Measurements from ENCODE around the gene TSPAN5.

Gene TSPAN5

GRCh38 chr4:98643755-98644154, 14.7 kb downstream of the TSPAN5 start:
- no peak for DNase-seq (ENCODE audit: low read depth in 3 of 3)

DNA sequence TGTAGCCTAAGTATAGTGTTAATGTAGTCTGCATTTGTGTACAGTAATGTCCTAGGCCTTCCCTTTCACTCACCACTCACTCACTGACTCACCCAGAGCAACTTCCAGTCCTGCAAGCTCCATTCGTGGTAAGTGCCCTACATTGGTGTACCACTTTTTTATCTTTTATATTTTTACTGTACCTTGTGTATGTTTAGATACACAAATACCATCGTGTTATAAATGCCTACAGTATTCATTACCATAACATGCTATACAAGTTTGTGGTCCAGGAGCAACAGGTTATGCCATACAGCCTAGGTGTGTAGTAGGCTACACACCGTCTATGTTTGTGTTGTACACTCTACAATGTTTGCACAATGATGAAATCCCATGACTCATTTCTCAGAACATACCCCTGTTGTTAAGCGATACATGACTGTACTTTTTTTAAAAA, 15.4 kb downstream of the TSPAN5 start:
- DNase-seq (ENCODE audit: low read depth in 3 of 3): no peak

GRCh38 chr4:98641906-98642668, 16.3 kb downstream of the TSPAN5 start:
- DNase-seq (ENCODE audit: low read depth in 3 of 3): no peak

DNA sequence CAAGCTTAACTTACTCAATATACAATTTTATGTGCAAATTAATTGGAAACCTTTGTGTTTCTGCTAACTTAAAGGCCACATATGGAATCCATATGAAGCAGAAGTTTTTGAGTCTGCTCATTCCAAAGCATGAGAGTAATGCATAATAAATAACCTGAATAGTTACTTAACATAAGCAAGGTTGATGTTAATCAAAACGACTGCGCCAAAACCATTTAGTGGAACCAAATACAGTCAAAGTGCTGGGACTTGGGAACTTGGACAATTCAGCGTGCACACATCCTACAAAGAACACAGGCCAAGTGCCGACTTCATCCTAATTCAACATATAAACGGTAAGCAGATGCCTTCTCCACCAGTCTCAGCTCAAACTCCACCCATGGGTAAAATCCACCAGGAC, 17.0 kb downstream of the TSPAN5 start:
- DNase-seq (ENCODE audit: low read depth in 3 of 3): no peak

- no peak for DNase-seq (ENCODE audit: low read depth in 3 of 3)
These were observed 18.9 kb downstream of the TSPAN5 start for GRCh38 chr4:98639523-98639922.

DNA sequence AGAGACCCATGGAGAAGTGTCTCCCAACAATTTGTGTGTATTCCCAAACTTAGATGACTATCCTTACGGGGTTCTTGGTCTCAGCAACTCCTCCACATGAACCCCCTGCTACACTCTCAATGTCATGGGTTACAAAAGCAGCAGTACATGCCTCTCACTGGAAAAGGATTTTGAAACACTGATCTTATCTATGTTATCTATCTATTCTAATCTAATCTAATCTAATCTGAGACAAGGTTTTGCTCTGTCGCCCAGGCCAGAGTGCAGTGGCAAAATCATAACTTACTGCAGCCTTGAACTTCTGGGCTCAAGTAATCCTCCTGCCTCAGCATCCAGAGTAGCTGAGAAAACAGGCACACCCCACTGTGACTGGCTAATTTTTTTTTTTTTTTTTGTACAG, 19.3 kb downstream of the TSPAN5 start:
- no peak for DNase-seq (ENCODE audit: low read depth in 3 of 3)

- no peak for DNase-seq (ENCODE audit: low read depth in 3 of 3)
These were observed 19.8 kb downstream of the TSPAN5 start for GRCh38 chr4:98638661-98639060.

GRCh38 chr4:98634061-98634460, 24.4 kb downstream of the TSPAN5 start:
- DNase-seq (ENCODE audit: low read depth in 3 of 3): no peak

GRCh38 chr4:98633159-98633558, 25.3 kb downstream of the TSPAN5 start:
- no peak for DNase-seq (ENCODE audit: low read depth in 3 of 3)

DNA sequence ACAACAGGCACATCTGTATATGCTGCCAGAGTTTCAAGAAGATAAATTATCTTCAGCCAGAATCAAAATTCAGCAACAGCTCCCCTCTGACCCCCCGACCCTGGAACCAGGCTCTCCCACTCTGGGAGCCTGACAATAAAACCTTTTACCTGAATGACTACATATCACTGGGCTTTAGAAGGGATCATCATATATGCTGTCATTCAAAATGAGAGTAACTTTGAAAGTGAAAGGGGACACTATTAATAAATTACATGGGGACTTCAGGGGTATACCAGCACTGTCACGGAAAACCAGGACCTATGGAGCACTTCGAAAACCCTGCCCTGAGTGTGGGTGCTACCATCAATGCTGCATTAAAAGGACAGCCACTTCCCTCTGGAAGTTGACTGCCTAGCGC, 26.2 kb downstream of the TSPAN5 start:
- no peak for DNase-seq (ENCODE audit: low read depth in 3 of 3)

DNA sequence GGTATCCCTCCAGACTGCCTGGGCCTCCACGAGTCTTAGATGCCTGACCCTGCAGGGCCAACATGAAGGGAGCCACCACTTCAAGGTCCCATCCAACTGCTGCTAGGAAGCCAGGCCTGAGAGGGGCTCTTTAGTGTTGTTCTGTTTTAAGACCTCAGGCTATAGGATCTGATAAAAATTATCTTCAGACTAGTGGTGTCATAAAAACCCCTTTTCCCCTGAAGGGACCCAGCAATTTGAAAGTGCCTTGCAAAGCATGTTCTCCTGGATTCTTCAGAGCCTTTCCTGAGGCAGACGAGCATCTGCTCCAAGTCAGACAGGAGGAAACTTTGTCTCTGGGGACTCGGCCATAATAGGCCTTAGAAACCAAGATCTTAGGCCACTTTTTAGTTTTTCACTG, 26.9 kb downstream of the TSPAN5 start:
- no peak for DNase-seq (ENCODE audit: low read depth in 3 of 3)

DNA sequence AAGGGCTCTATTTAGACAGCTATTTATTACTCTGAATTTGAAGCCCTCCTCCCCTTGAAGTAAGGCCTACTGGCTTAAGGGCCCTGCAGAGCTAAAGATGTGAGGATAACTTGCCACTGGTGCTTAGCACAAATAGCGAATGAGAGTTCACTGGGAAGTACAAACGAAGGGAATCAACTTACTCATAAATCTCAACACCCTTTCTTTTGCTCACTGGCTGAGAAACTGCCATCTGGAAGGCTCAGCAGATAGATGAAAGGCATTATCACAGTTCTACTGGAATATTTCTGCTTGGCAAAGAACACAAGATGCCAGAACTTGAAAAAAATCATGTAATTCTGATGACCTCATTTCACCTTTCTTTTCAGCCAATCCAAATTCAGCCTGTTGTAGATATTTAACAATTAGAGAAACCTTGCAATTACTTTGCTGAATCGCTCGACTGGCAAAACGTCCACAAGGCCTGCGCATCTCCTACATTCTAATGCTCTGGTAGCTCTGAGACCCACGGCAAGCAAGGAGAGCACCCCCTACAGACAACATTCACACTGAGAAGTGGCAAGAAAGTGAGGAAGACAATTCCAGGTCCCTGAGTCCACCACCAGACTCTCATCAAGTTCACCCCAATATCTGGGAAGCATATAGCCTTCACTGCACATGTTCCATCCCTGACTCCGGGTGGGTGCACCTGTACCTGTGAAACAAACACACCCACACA, 27.5 kb downstream of the TSPAN5 start:
- no peak for DNase-seq (ENCODE audit: low read depth in 3 of 3)

- no peak for DNase-seq (ENCODE audit: low read depth in 3 of 3)
These were observed 30.7 kb downstream of the TSPAN5 start for GRCh38 chr4:98627531-98628257.

DNA sequence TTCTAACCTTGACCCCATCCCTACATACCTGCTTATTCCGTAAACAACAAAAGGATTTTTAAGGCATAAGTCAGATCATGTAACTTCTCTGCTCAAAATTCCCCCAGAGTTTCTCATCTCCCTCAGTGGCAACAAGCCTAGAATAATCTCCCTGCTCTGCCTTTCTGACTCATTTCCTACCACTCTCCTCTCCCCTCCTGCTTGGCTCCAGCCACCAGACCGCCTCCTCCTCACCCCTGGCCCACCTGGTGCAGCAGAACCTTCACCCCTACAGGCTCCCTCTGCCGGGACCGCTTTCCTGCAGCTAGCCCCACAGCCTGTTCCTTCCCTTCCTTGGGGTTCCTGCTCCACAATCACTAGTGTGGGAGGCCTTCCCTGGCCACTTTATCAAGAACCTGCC, 32.1 kb downstream of the TSPAN5 start:
- DNase-seq (ENCODE audit: low read depth in 3 of 3): no peak

GRCh38 chr4:98625920-98626319, 32.5 kb downstream of the TSPAN5 start:
- DNase-seq (ENCODE audit: low read depth in 3 of 3): no peak

DNA sequence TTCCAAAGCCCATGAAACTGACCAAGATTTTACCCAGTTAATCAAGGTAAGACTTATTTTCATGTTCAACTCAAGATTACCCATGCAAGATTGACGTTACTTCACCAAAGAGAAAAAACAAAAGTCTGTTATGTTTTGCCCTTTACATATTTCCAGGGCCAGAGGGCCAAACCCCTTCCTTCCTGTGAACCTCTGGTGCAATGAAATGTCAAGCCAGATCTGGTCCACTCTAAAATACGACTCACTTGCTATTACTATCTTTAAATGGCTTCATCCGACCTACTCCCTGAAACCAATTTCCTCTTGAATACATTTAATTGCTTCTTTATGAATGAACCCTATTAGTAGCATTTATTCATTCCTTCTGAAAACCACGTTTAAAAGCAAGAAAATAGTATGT, 33.0 kb downstream of the TSPAN5 start:
- DNase-seq (ENCODE audit: low read depth in 3 of 3): no peak

DNA sequence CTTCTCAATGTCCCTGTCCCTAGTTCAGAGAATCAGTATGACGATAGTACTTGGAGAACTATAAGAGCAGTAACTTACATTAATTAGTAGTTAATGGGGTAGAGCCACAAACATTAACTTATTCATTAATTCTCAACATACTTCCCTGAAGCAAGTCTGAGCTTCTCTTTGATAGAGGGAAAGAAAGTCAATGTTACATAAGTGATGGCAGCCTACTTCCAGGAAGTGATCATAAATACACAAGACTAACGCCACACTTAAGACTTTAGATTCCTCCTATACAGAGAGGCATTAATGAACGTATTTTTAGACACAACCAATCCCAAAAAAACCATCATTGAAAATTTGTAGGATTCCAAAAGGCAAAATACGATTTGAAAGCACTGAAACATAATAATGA, 33.8 kb downstream of the TSPAN5 start:
- DNase-seq (ENCODE audit: low read depth in 3 of 3): no peak

DNA sequence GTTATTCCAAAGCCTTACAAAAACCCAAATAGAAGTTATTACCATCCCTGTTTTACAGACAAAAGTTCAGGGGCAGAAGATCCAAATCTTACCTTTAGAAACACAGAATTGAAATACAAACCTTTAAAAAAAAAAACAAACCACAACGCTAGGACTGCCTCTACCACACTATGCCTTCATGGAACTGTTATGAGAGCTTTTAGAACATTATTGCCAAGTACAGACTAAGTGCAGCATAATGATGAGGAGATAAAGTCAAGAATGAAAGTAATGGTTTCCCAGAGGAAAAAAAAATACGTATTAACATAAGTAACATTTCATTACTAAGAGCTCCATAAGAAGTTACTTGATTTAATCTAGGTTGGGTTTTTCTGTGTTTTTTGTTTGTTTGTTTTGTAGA, 34.3 kb downstream of the TSPAN5 start:
- DNase-seq (ENCODE audit: low read depth in 3 of 3): no peak

DNA sequence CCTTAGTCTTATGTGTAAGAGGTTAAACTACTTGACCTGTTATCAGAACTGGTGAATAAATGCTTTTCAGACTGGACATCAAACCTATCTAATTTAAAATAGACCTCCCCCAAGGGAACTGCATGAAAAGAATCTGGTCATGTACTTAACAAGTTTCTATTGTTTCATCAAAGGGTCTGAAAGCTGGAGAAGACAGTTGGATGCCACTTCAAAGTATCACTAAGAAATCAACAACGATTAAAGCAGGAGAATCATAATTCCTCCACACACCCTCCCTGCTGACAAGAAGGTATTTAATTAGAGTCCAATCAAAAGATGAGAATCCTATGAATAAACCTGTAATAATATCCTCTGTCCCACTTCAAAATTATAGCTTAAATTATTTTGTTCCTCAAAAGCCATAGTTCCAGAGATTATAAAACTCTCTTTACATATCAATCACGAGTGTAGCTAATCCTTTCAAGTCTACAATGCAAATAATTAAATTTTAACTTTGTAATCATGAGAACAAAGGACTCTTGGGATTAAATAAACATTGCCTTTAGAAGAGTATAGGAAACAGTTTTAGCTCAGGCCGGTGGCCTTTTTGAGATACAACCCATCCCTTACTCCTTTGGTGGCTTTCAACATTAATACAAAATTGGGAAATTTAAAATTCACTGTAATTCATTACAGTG, 35.1 kb downstream of the TSPAN5 start:
- DNase-seq (ENCODE audit: low read depth in 3 of 3): no peak

DNA sequence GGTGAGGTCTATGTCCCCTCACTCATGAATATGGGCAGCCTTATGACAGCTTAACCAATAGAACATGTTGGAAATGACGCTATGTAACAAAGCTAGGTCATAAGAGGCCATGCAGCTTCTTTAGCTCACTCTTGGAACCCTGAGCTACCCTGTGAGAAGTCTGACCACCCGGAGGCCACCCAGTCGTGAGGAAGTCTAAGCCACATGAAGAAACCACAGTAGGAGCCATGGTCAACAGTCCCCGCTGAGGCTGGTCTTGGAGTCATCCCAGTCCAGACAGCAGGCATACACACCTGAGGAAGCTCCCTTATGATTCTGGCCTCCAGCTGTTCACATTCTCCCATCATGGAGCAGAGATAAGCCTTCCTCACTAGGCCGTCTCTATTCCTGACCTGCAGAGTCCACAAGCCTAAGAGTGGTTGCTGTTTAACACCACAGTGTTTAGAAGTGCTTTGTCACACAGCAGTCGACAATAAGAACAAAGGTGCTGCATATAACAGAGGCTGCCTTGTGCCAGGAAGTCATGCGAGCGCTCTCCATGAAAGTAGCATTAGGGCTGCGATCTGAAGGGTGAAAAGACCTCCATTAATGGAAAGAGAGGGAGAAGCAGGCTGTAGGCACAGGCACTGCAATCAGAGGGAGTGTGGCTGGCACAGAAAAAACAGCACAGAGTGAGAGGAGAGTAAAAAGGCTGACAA, 38.2 kb downstream of the TSPAN5 start:
- no peak for DNase-seq (ENCODE audit: low read depth in 3 of 3)

- DNase-seq (ENCODE audit: low read depth in 3 of 3): no peak
These were observed 39.2 kb downstream of the TSPAN5 start for GRCh38 chr4:98619180-98619579.

GRCh38 chr4:98618680-98619079, 39.7 kb downstream of the TSPAN5 start:
- no peak for DNase-seq (ENCODE audit: low read depth in 3 of 3)
